GM04504 (cell line): ENCODE measurements around the gene TBX20.
"Not testable (repeated sequence)": the region's sequence is repeated elsewhere in the genome, so short reads cannot be mapped to it uniquely, and the experiment has no call there.

ENCODE experiments used
- DNase-seq: peaks from one replicate; pipeline ENCODE4 v3.0.0-alpha.2; 2012; ENCODE audit warnings: low read depth

The TBX20 gene

GRCh38 chr7:35255443-35256255 is 1.7 kb upstream of the TBX20 start:
- DNase-seq = no peak

- no peak for DNase-seq
Observed at GRCh38 chr7:35254496-35255442, 869 bp upstream of the TBX20 start.

- no peak for DNase-seq
Observed at GRCh38 chr7:35253460-35253709, 515 bp downstream of the TBX20 start.

GRCh38 chr7:35252612-35253459 is 1.1 kb downstream of the TBX20 start:
- no peak for DNase-seq

GRCh38 chr7:35251606-35252310 is 2.1 kb downstream of the TBX20 start:
- no peak for DNase-seq

- DNase-seq = no peak
Observed at GRCh38 chr7:35250941-35251340, 3.0 kb downstream of the TBX20 start.

- DNase-seq = no peak
Observed at GRCh38 chr7:35250452-35250851, 3.4 kb downstream of the TBX20 start.

- DNase-seq = no peak
Observed at GRCh38 chr7:35249537-35249907, 4.4 kb downstream of the TBX20 start.

GRCh38 chr7:35248576-35249536 is 5.0 kb downstream of the TBX20 start:
- DNase-seq = no peak

- DNase-seq = no peak
Observed at GRCh38 chr7:35246819-35247218, 7.1 kb downstream of the TBX20 start.

GRCh38 chr7:35241884-35242283 is 12.0 kb downstream of the TBX20 start:
- DNase-seq = no peak

GRCh38 chr7:35241436-35241835 is 12.5 kb downstream of the TBX20 start:
- no peak for DNase-seq

- DNase-seq = not testable (repeated sequence)
Observed at GRCh38 chr7:35241008-35241407, 12.9 kb downstream of the TBX20 start.

GRCh38 chr7:35238456-35238855 is 15.4 kb downstream of the TBX20 start:
- not testable (repeated sequence) for DNase-seq

- no peak for DNase-seq
Observed at GRCh38 chr7:35232994-35233393, 20.9 kb downstream of the TBX20 start.

- not testable (repeated sequence) for DNase-seq
Observed at GRCh38 chr7:35231221-35231620, 22.7 kb downstream of the TBX20 start.

GRCh38 chr7:35229116-35229780 is 24.7 kb downstream of the TBX20 start:
- DNase-seq = not testable (repeated sequence)

- not testable (repeated sequence) for DNase-seq
Observed at GRCh38 chr7:35228496-35229051, 25.3 kb downstream of the TBX20 start.

- not testable (repeated sequence) for DNase-seq
Observed at GRCh38 chr7:35227438-35227837, 26.5 kb downstream of the TBX20 start.

GRCh38 chr7:35222445-35222844 is 31.5 kb downstream of the TBX20 start:
- not testable (repeated sequence) for DNase-seq
